ENCODE measurements around the gene CNRIP1. TPM values are rescaled to one million over a fixed set of nuclear protein-coding genes. Genes with fewer than 3 reads are reported as not detected.

Gene CNRIP1
- total RNA-seq, 1 experiment from 2014 or later, result 1.4 TPM

DNA sequence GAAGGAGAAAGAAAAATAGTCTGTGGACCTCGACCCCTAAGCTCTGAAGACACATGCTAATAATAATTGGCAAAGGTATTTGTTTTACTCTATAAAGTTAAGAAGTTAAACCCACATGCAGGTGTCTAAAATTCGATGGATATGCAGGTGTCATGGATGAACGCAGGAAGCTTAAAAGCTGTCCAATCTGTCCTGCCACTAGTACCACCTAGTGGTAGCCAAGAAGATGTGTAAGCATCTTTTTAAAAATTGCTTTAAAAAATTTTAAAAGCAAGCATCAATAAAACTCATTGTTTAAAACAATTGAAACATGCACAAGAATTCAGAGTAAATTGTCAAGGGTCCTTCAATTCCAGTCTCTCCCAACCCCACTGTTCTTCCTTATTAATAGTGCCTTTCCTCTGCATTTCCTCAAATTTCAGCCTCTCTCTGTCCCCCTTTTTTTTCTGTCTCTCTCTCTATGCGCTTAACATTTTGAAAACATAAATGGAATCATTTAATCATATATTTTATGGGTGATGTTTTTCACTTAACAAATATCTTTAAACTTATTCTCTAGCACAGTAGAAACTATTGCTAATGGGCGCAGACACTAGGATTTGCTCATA is 36.8 kb downstream of the CNRIP1 start:
- ChIA-PET POLR2A (no interaction called here), CTCF (interaction anchor here (0.6 to 3.0 kb wide), 11 partner anchors 9 to 161 kb away, joined by 3 to 27 read pairs (median 9); no protein-coding TSS in a partner anchor)
- DNase-seq (ENCODE audit: low spot score), result no peak
- Mint-ChIP-seq H3K4me1 (peaks cover 2% of the 10 kb centered on the region; the same call in 1 of the 2 replicates), H3K36me3 (no peaks in the 10 kb centered on the region), H3K27ac (no peak overlapping the region), H3K27me3 (ENCODE audit: low read depth) (peaks cover 4% of the 10 kb centered on the region), H3K9me3 (no peaks in the 10 kb centered on the region), H3K4me3 (no peak overlapping the region)
- TF ChIP-seq, protein P1, sequence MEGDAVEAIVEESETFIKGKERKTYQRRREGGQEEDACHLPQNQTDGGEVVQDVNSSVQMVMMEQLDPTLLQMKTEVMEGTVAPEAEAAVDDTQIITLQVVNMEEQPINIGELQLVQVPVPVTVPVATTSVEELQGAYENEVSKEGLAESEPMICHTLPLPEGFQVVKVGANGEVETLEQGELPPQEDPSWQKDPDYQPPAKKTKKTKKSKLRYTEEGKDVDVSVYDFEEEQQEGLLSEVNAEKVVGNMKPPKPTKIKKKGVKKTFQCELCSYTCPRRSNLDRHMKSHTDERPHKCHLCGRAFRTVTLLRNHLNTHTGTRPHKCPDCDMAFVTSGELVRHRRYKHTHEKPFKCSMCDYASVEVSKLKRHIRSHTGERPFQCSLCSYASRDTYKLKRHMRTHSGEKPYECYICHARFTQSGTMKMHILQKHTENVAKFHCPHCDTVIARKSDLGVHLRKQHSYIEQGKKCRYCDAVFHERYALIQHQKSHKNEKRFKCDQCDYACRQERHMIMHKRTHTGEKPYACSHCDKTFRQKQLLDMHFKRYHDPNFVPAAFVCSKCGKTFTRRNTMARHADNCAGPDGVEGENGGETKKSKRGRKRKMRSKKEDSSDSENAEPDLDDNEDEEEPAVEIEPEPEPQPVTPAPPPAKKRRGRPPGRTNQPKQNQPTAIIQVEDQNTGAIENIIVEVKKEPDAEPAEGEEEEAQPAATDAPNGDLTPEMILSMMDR (IDR thresholded peaks at IDR 0.05), result peak; percentile 17; the same call in 1 of the 2 replicates
- no peak for TF ChIP-seq JUN (CRISPR knock-in tag; IDR thresholded peaks at IDR 0.05)
- peak; percentile 52; the same call in 1 of the 2 replicates for ATAC-seq

DNA sequence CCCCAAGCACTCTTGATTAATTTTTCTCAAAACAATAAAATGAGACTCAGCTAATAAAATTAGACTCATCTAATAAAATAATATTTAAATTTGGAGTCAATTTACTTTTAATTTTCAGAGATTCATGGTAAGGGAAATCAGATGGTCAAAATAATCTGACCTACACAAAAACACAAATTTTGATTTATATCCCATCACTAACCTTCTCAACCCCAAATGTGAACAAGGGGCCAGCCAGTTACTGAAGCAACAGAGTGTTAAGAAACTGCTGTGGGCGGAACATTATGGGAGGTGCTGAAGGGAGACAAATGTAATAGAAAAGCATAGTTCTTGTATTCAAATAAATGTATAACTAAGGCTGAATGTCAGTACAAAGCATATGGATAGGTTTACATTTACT is 39.0 kb downstream of the CNRIP1 start:
- ATAC-seq, result no peak
- ChIA-PET CTCF (interaction anchor here (1.4 to 2.4 kb wide), 3 partner anchors 13 to 159 kb away, joined by 4 to 7 read pairs (median 6); no protein-coding TSS in a partner anchor), POLR2A (no interaction called here)
- DNase-seq (ENCODE audit: low spot score), result no peak
- no peaks in the 10 kb centered on the region for H3K4me1 Mint-ChIP-seq
- H3K4me3 Mint-ChIP-seq, result no peak overlapping the region
- TF ChIP-seq ZNF317 (CRISPR knock-in tag; IDR thresholded peaks at IDR 0.05; ENCODE audit: borderline replicate concordance, low read depth), result no peak
- TF ChIP-seq, protein P2, sequence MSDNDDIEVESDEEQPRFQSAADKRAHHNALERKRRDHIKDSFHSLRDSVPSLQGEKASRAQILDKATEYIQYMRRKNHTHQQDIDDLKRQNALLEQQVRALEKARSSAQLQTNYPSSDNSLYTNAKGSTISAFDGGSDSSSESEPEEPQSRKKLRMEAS (CRISPR knock-in tag; IDR thresholded peaks at IDR 0.05), result no peak
- TF ChIP-seq JUN (CRISPR knock-in tag; IDR thresholded peaks at IDR 0.05), result no peak
- no peak for TF ChIP-seq RELA (CRISPR knock-in tag; IDR thresholded peaks at IDR 0.05; ENCODE audit: borderline replicate concordance)
- TF ChIP-seq, protein P3, sequence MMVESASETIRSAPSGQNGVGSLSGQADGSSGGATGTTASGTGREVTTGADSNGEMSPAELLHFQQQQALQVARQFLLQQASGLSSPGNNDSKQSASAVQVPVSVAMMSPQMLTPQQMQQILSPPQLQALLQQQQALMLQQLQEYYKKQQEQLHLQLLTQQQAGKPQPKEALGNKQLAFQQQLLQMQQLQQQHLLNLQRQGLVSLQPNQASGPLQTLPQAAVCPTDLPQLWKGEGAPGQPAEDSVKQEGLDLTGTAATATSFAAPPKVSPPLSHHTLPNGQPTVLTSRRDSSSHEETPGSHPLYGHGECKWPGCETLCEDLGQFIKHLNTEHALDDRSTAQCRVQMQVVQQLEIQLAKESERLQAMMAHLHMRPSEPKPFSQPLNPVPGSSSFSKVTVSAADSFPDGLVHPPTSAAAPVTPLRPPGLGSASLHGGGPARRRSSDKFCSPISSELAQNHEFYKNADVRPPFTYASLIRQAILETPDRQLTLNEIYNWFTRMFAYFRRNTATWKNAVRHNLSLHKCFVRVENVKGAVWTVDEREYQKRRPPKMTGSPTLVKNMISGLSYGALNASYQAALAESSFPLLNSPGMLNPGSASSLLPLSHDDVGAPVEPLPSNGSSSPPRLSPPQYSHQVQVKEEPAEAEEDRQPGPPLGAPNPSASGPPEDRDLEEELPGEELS (CRISPR knock-in tag; IDR thresholded peaks at IDR 0.05), result no peak
- no peak for TF ChIP-seq FOXP1 (CRISPR knock-in tag; IDR thresholded peaks at IDR 0.05; ENCODE audit: borderline replicate concordance)
- no peaks in the 10 kb centered on the region for H3K36me3 Mint-ChIP-seq
- H3K27me3 Mint-ChIP-seq (ENCODE audit: low read depth), result peaks cover 4% of the 10 kb centered on the region
- no peaks in the 10 kb centered on the region for H3K9me3 Mint-ChIP-seq
- H3K27ac Mint-ChIP-seq, result no peak overlapping the region

DNA sequence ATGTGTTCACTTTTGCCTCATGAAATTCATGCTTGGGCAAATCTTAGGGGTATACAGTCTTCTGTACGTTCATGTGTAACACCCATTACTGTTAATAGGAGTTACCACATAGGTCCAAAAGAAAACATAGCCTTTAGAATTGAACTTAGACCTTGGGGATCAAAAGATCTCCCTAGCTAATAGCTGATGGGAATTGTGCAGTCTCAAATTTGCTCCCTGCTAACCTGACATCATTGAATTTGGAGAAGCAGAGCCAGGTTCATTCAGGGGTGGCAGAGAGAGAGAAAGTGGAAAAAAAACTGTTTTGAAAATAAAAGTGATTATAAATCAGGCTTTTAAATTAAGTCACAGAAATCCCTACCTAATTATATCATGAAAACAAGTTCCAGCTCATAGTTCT is 39.4 kb downstream of the CNRIP1 start:
- H3K36me3 Mint-ChIP-seq, result no peaks in the 10 kb centered on the region
- POLR2A ChIA-PET, result no interaction called here
- no peak for ATAC-seq
- no peak overlapping the region for H3K4me3 Mint-ChIP-seq
- CTCF ChIA-PET, result interaction anchor here (1.4 to 2.4 kb wide), 3 partner anchors 14 to 158 kb away, joined by 4 to 7 read pairs (median 6); no protein-coding TSS in a partner anchor
- peaks cover 4% of the 10 kb centered on the region for H3K27me3 Mint-ChIP-seq (ENCODE audit: low read depth)
- no peaks in the 10 kb centered on the region for H3K9me3 Mint-ChIP-seq
- H3K4me1 Mint-ChIP-seq, result no peaks in the 10 kb centered on the region
- H3K27ac Mint-ChIP-seq, result no peak overlapping the region
- no peak for DNase-seq (ENCODE audit: low spot score)
- TF ChIP-seq, protein P4, sequence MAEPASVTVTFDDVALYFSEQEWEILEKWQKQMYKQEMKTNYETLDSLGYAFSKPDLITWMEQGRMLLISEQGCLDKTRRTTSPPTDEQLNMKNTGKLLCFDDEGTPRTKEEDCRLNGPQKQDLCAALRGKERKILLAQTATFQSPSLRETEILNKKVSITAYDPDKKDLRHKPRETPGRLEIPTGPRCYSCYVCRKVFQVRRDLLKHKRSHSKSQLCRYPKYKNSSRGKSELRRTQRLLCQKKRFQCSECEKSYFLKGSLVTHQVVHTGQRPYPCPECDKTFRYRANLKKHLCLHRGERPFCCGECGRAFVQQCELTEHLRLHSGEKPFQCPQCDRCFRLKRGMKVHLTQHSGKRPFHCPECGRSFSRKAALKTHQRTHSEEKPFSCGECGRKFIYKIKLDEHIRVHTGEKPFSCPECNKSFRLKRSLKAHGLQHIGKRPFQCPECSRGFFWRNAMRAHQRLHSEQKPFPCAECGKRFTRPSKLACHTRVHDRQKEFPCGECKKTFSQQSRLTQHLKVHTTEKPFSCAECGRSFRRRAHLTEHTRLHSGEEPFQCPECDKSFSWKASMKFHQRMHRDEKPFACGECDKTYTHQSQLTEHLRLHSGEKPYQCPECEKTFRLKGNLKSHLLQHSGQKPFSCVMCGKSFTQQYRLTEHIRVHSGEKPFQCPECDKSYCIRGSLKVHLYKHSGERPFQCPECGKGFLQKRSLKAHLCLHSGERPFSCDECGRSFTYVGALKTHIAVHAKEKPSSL (CRISPR knock-in tag; conservative IDR thresholded peaks at IDR 0.05), result no peak
- TF ChIP-seq, protein P5, sequence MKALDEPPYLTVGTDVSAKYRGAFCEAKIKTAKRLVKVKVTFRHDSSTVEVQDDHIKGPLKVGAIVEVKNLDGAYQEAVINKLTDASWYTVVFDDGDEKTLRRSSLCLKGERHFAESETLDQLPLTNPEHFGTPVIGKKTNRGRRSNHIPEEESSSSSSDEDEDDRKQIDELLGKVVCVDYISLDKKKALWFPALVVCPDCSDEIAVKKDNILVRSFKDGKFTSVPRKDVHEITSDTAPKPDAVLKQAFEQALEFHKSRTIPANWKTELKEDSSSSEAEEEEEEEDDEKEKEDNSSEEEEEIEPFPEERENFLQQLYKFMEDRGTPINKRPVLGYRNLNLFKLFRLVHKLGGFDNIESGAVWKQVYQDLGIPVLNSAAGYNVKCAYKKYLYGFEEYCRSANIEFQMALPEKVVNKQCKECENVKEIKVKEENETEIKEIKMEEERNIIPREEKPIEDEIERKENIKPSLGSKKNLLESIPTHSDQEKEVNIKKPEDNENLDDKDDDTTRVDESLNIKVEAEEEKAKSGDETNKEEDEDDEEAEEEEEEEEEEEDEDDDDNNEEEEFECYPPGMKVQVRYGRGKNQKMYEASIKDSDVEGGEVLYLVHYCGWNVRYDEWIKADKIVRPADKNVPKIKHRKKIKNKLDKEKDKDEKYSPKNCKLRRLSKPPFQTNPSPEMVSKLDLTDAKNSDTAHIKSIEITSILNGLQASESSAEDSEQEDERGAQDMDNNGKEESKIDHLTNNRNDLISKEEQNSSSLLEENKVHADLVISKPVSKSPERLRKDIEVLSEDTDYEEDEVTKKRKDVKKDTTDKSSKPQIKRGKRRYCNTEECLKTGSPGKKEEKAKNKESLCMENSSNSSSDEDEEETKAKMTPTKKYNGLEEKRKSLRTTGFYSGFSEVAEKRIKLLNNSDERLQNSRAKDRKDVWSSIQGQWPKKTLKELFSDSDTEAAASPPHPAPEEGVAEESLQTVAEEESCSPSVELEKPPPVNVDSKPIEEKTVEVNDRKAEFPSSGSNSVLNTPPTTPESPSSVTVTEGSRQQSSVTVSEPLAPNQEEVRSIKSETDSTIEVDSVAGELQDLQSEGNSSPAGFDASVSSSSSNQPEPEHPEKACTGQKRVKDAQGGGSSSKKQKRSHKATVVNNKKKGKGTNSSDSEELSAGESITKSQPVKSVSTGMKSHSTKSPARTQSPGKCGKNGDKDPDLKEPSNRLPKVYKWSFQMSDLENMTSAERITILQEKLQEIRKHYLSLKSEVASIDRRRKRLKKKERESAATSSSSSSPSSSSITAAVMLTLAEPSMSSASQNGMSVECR (CRISPR knock-in tag; IDR thresholded peaks at IDR 0.05; ENCODE audit: borderline replicate concordance), result no peak
- TF ChIP-seq, protein P6, sequence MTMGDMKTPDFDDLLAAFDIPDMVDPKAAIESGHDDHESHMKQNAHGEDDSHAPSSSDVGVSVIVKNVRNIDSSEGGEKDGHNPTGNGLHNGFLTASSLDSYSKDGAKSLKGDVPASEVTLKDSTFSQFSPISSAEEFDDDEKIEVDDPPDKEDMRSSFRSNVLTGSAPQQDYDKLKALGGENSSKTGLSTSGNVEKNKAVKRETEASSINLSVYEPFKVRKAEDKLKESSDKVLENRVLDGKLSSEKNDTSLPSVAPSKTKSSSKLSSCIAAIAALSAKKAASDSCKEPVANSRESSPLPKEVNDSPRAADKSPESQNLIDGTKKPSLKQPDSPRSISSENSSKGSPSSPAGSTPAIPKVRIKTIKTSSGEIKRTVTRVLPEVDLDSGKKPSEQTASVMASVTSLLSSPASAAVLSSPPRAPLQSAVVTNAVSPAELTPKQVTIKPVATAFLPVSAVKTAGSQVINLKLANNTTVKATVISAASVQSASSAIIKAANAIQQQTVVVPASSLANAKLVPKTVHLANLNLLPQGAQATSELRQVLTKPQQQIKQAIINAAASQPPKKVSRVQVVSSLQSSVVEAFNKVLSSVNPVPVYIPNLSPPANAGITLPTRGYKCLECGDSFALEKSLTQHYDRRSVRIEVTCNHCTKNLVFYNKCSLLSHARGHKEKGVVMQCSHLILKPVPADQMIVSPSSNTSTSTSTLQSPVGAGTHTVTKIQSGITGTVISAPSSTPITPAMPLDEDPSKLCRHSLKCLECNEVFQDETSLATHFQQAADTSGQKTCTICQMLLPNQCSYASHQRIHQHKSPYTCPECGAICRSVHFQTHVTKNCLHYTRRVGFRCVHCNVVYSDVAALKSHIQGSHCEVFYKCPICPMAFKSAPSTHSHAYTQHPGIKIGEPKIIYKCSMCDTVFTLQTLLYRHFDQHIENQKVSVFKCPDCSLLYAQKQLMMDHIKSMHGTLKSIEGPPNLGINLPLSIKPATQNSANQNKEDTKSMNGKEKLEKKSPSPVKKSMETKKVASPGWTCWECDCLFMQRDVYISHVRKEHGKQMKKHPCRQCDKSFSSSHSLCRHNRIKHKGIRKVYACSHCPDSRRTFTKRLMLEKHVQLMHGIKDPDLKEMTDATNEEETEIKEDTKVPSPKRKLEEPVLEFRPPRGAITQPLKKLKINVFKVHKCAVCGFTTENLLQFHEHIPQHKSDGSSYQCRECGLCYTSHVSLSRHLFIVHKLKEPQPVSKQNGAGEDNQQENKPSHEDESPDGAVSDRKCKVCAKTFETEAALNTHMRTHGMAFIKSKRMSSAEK (CRISPR knock-in tag; IDR thresholded peaks at IDR 0.05; ENCODE audit: borderline replicate concordance), result no peak
- TF ChIP-seq CREB1 (CRISPR knock-in tag; IDR thresholded peaks at IDR 0.05), result no peak
